ENCODE results near the gene CAPN7. TPM values are rescaled to one million over a fixed set of nuclear protein-coding genes. Genes with fewer than 3 reads are reported as not detected.
A peak's percentile ranks its signal among the peaks of the same experiment; 100 is the strongest.

The CAPN7 gene
- total and polyA plus RNA-seq, 9 donors: 20.7 to 70.4 (median 54.1) TPM

GRCh38 chr3:15279205-15279604, 73.2 kb downstream of the CAPN7 start:
- Histone ChIP-seq H3K36me3 (no peaks in the 10 kb centered on the region), H3K27ac (peak overlapping the region in 1 of 2 donors; percentile 26), H3K9me3 (no peaks in the 10 kb centered on the region), H3K4me3 (no peak overlapping the region), H3K4me1 (ENCODE audit: insufficient read depth) (peaks cover 16% of the 10 kb centered on the region), H3K27me3 (no peaks in the 10 kb centered on the region)
- TF ChIP-seq POLR2A (IDR thresholded peaks at IDR 0.05) (no peak), CTCF (IDR thresholded peaks at IDR 0.05) (no peak), EP300 (IDR thresholded peaks at IDR 0.05) (no peak)
- DNase-seq: no peak
- intact Hi-C loops (cut with DNase I): no loop called here
- WGBS, 3 donors: 21 to 40% (median 21%) methylated on average over 4 of the region's 4 CpGs

GRCh38 chr3:15279671-15280402, 73.8 kb downstream of the CAPN7 start:
- H3K27ac ChIP-seq: no peak overlapping the region

GRCh38 chr3:15280853-15281532, 74.9 kb downstream of the CAPN7 start:
- TF ChIP-seq EP300 (IDR thresholded peaks at IDR 0.05) (no peak), POLR2A (IDR thresholded peaks at IDR 0.05) (no peak), CTCF (IDR thresholded peaks at IDR 0.05) (no peak)
- Histone ChIP-seq H3K27ac (no peak overlapping the region), H3K4me1 (ENCODE audit: insufficient read depth) (peaks cover 20% of the 10 kb centered on the region), H3K4me3 (no peak overlapping the region), H3K9me3 (no peaks in the 10 kb centered on the region), H3K27me3 (no peaks in the 10 kb centered on the region), H3K36me3 (no peaks in the 10 kb centered on the region)
- WGBS, 3 donors: 89 to 93% (median 92%) methylated on average over 10 of the region's 10 CpGs
- intact Hi-C loops (cut with DNase I): no loop called here
- no peak for DNase-seq

More at GRCh38 chr3:15279671-15280402, 73.8 kb downstream of the CAPN7 start:
- DNase-seq: no peak
- no peaks in the 10 kb centered on the region for H3K9me3 ChIP-seq
- intact Hi-C loops (cut with DNase I): no loop called here
- 55 to 61% (median 59%) methylated on average over 12 of the region's 12 CpGs for WGBS, 3 donors
- H3K4me1 ChIP-seq (ENCODE audit: insufficient read depth): peaks cover 19% of the 10 kb centered on the region
- TF ChIP-seq POLR2A (IDR thresholded peaks at IDR 0.05) (no peak), EP300 (IDR thresholded peaks at IDR 0.05) (no peak), CTCF (IDR thresholded peaks at IDR 0.05) (no peak)
- no peak overlapping the region for H3K4me3 ChIP-seq
- H3K27me3 ChIP-seq: no peaks in the 10 kb centered on the region
- H3K36me3 ChIP-seq: no peaks in the 10 kb centered on the region

GRCh38 chr3:15281817-15282216, 75.8 kb downstream of the CAPN7 start:
- Histone ChIP-seq H3K4me1 (ENCODE audit: insufficient read depth) (peaks cover 20% of the 10 kb centered on the region), H3K4me3 (no peak overlapping the region), H3K27ac (no peak overlapping the region), H3K9me3 (no peaks in the 10 kb centered on the region), H3K36me3 (no peaks in the 10 kb centered on the region), H3K27me3 (no peaks in the 10 kb centered on the region)
- intact Hi-C loops (cut with DNase I): no loop called here
- TF ChIP-seq POLR2A (IDR thresholded peaks at IDR 0.05): no peak
- no peak for TF ChIP-seq EP300 (IDR thresholded peaks at IDR 0.05)
- TF ChIP-seq CTCF (IDR thresholded peaks at IDR 0.05): no peak
- WGBS, 3 donors: 94 to 97% (median 95%) methylated on average over 9 of the region's 9 CpGs
- DNase-seq: no peak

Data from ovary (tissue), 9 donors.